Measurements from ENCODE around the gene TSPEAR. TPM values are rescaled to one million over a fixed set of nuclear protein-coding genes. Genes with fewer than 3 reads are reported as not detected.
"Not testable (repeated sequence)": the region's sequence is repeated elsewhere in the genome, so short reads cannot be mapped to it uniquely, and the experiment has no call there.

The TSPEAR gene
- total and polyA plus RNA-seq, 3 donors from 2014 or later = 0.53 to 0.62 (median 0.55) TPM

GRCh38 chr21:44505673-44506278 is 205.6 kb downstream of the TSPEAR start:
- Histone ChIP-seq H3K4me3 (no peak overlapping the region), H3K4me1 (no peaks in the 10 kb centered on the region), H3K27me3 (no peaks in the 10 kb centered on the region), H3K27ac (no peak overlapping the region), H3K36me3 (ENCODE audit: low read depth, missing control alignments) (no peaks in the 10 kb centered on the region), H3K9me3 (no peaks in the 10 kb centered on the region)
- TF ChIP-seq POLR2A (IDR thresholded peaks at IDR 0.05) (no peak), CTCF (IDR thresholded peaks at IDR 0.05) (no peak)
- no peak for DNase-seq
- WGBS, 2 donors = 79 to 82% methylated on average over 16 of the region's 16 CpGs
- intact Hi-C loops (cut with DNase I; ENCODE audit: low total_unique reads) = no loop called here

DNA sequence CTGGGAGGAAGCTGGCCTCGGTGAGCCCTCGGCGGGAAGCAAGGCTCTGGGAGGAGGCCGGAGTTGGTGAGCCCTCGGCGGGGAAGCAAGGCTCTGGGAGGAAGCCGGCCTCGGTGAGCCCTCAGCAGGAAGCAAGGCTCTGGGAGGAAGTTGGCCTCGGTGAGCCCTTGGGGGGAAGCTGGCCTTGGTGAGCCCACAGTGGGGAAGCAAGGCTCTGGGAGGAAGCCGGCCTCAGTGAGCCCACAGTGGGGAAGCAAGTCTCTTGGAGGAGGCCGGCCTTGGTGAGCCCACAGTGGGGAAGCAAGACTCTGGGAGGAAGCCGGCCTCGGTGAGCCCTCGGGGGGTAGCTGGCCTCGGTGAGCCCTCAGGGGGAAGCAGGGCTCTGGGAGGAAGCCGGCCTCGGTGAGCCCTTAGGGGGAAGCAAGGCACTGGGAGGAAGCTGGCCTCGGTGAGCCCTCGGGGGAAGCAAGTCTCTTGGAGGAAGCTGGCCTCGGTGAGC is 207.4 kb downstream of the TSPEAR start:
- H3K27me3 ChIP-seq = no peaks in the 10 kb centered on the region
- no peaks in the 10 kb centered on the region for H3K9me3 ChIP-seq
- DNase-seq = no peak
- H3K27ac ChIP-seq = no peak overlapping the region
- no peaks in the 10 kb centered on the region for H3K36me3 ChIP-seq (ENCODE audit: low read depth, missing control alignments)
- intact Hi-C loops (cut with DNase I; ENCODE audit: low total_unique reads) = no loop called here
- no peaks in the 10 kb centered on the region for H3K4me1 ChIP-seq
- 79 to 80% methylated on average over 20 of the region's 20 CpGs for WGBS, 2 donors
- TF ChIP-seq POLR2A (IDR thresholded peaks at IDR 0.05) (no peak), CTCF (IDR thresholded peaks at IDR 0.05) (no peak)
- H3K4me3 ChIP-seq = no peak overlapping the region

GRCh38 chr21:44503006-44503889 is 208.1 kb downstream of the TSPEAR start:
- H3K4me1 ChIP-seq; H3K4me3 ChIP-seq; DNase-seq; intact Hi-C loops (cut with DNase I; ENCODE audit: low total_unique reads); H3K9me3 ChIP-seq; H3K36me3 ChIP-seq (ENCODE audit: low read depth, missing control alignments); H3K27me3 ChIP-seq; H3K27ac ChIP-seq: not testable (repeated sequence)
- 78 to 81% methylated on average over 35 to 44 of the region's 44 CpGs for WGBS, 2 donors

GRCh38 chr21:44502171-44502958 is 209.0 kb downstream of the TSPEAR start:
- Histone ChIP-seq H3K4me1 (no peaks in the 10 kb centered on the region), H3K27me3 (no peaks in the 10 kb centered on the region), H3K27ac (no peak overlapping the region), H3K4me3 (no peak overlapping the region), H3K36me3 (ENCODE audit: low read depth, missing control alignments) (no peaks in the 10 kb centered on the region), H3K9me3 (no peaks in the 10 kb centered on the region)
- 81 to 86% methylated on average over 13 to 27 of the region's 27 CpGs for WGBS, 2 donors
- intact Hi-C loops (cut with DNase I; ENCODE audit: low total_unique reads) = no loop called here
- no peak for DNase-seq
- TF ChIP-seq CTCF (IDR thresholded peaks at IDR 0.05) (no peak), POLR2A (IDR thresholded peaks at IDR 0.05) (no peak)

DNA sequence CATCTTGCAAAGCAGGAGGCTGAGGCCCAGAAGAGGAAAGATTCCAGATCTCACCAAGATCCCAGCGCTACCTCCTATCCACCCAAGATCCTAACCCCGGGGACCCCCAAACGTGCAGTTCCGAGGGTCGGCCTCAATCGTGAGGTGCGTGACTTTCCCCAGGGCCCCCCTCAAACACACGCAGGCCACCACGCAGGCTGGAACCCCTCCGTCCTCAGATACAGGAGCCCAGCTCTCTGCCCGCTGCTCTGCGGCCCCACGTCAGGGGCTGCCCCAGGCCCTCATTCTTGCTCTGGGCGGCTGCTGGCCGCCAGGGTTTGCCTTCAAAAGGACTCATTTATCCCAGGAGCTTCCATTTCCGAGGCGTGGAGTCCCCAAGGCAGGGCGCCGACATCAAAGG is 211.3 kb downstream of the TSPEAR start:
- Histone ChIP-seq H3K4me3 (no peak overlapping the region), H3K9me3 (no peaks in the 10 kb centered on the region), H3K36me3 (ENCODE audit: low read depth, missing control alignments) (no peaks in the 10 kb centered on the region), H3K4me1 (no peaks in the 10 kb centered on the region), H3K27me3 (no peaks in the 10 kb centered on the region), H3K27ac (no peak overlapping the region)
- no peak for DNase-seq
- intact Hi-C loops (cut with DNase I; ENCODE audit: low total_unique reads) = no loop called here
- 91 to 94% methylated on average over 19 of the region's 19 CpGs for WGBS, 2 donors
- TF ChIP-seq CTCF (IDR thresholded peaks at IDR 0.05) = no peak
- TF ChIP-seq POLR2A (IDR thresholded peaks at IDR 0.05) = no peak

Measured in testis (tissue), 3 donors.